Lower lobe of right lung (tissue), 2 donors: ENCODE measurements around the gene DYRK2. TPM values are rescaled to one million over a fixed set of nuclear protein-coding genes. Genes with fewer than 3 reads are reported as not detected.

ENCODE experiments used
- ATAC-seq, 2 donors: fragments of 200-7000 bp; cut with Tn5 transposase; one replicate each; pipeline ENCODE4 v1.9.1; 2020 to 2022; ENCODE audit warnings: mild to moderate bottlenecking in 2 of 2, moderate library complexity in 2 of 2
- DNase-seq: peaks from one replicate; pipeline ENCODE4 v3.0.0-alpha.2; 2020
- H3K27ac ChIP-seq: fragments of 200-600 bp; one replicate; pipeline ENCODE4 v1.8.0; 2022
- H3K27me3 ChIP-seq: fragments of 200-600 bp; one replicate; pipeline ENCODE4 v1.8.0; 2022; ENCODE audit warnings: low read depth
- H3K36me3 ChIP-seq: fragments of 200-600 bp; one replicate; pipeline ENCODE4 v1.8.0; 2022; ENCODE audit warnings: mild to moderate bottlenecking
- H3K4me1 ChIP-seq: fragments of 200-600 bp; one replicate; pipeline ENCODE4 v1.8.0; 2022
- H3K4me3 ChIP-seq: fragments of 200-600 bp; one replicate; pipeline ENCODE4 v1.8.0; 2022; ENCODE audit warnings: mild to moderate bottlenecking
- H3K9me3 ChIP-seq: fragments of 200-600 bp; one replicate; pipeline ENCODE4 v1.8.0; 2022
- CTCF ChIP-seq: fragments of 200-600 bp; IDR thresholded peaks from one replicate; pipeline ENCODE4 v1.8.0; 2022; ENCODE audit warnings: antibody characterized with exemption, mild to moderate bottlenecking
- intact Hi-C: fragments of 100-400 bp; cut with DNase I; formaldehyde crosslinking; loops from one replicate; pipeline ENCODE4 v1.11.0; 2022
- total RNA-seq: library from RNA; stranded (reverse); fragmentation: NEBNext Ultra II Directional; extraction: Animal tissue kit (Norgen Biotek cat#: 25700); gene quantifications from one replicate; pipeline ENCODE4 v1.2.1, GENCODE V29; 2021
- donor health status: DM: no; HTN: yes; CAD: no; lungs with severe emphysema.

Gene DYRK2
- total RNA-seq, 1 donor from 2014 or later, result 17.6 TPM

- Histone ChIP-seq H3K4me1 (no peaks in the 10 kb centered on the region), H3K9me3 (no peaks in the 10 kb centered on the region), H3K36me3 (no peaks in the 10 kb centered on the region), H3K27ac (no peak overlapping the region), H3K4me3 (no peak overlapping the region), H3K27me3 (no peaks in the 10 kb centered on the region)
- TF ChIP-seq CTCF, result no peak
- intact Hi-C loops, result no loop called here
- DNase-seq, result no peak
- peak; percentile 37 to 47 for ATAC-seq
These were observed 32.7 kb downstream of the DYRK2 start for GRCh38 chr12:67681105-67681778.

- Histone ChIP-seq H3K9me3 (no peaks in the 10 kb centered on the region), H3K4me1 (no peaks in the 10 kb centered on the region), H3K36me3 (no peaks in the 10 kb centered on the region), H3K27ac (no peak overlapping the region), H3K27me3 (no peaks in the 10 kb centered on the region), H3K4me3 (no peak overlapping the region)
- no peak for ATAC-seq
- no peak for DNase-seq
- intact Hi-C loops, result no loop called here
- TF ChIP-seq CTCF, result no peak
These were observed 33.5 kb downstream of the DYRK2 start for GRCh38 chr12:67681941-67682620.

GRCh38 chr12:67689385-67689784 lies 40.8 kb downstream of the DYRK2 start:
- intact Hi-C loops, result no loop called here
- no peaks in the 10 kb centered on the region for H3K9me3 ChIP-seq
- H3K27me3 ChIP-seq, result no peaks in the 10 kb centered on the region
- H3K4me3 ChIP-seq, result no peak overlapping the region
- no peaks in the 10 kb centered on the region for H3K4me1 ChIP-seq
- TF ChIP-seq CTCF, result no peak
- DNase-seq (no peak), ATAC-seq (no peak)
- H3K36me3 ChIP-seq, result no peaks in the 10 kb centered on the region
- H3K27ac ChIP-seq, result no peak overlapping the region

GRCh38 chr12:67690656-67691055 lies 42.1 kb downstream of the DYRK2 start:
- no peak for ATAC-seq
- H3K9me3 ChIP-seq, result no peaks in the 10 kb centered on the region
- intact Hi-C loops, result no loop called here

GRCh38 chr12:67691220-67691619 lies 42.7 kb downstream of the DYRK2 start:
- Histone ChIP-seq H3K4me1 (no peaks in the 10 kb centered on the region), H3K36me3 (no peaks in the 10 kb centered on the region), H3K9me3 (no peaks in the 10 kb centered on the region), H3K27ac (no peak overlapping the region), H3K27me3 (no peaks in the 10 kb centered on the region), H3K4me3 (no peak overlapping the region)
- DNase-seq (no peak), ATAC-seq (no peak)
- TF ChIP-seq CTCF, result no peak
- intact Hi-C loops, result no loop called here

More at GRCh38 chr12:67690656-67691055, 42.1 kb downstream of the DYRK2 start:
- no peak overlapping the region for H3K4me3 ChIP-seq
- H3K4me1 ChIP-seq, result no peaks in the 10 kb centered on the region
- H3K27ac ChIP-seq, result no peak overlapping the region
- no peak for DNase-seq
- no peaks in the 10 kb centered on the region for H3K27me3 ChIP-seq
- no peak for TF ChIP-seq CTCF
- no peaks in the 10 kb centered on the region for H3K36me3 ChIP-seq
